Thoracic aorta (tissue), 2 donors: ENCODE results near the gene CREB3L4. TPM values are rescaled to one million over a fixed set of nuclear protein-coding genes. Genes with fewer than 3 reads are reported as not detected.

ENCODE experiments used
- ATAC-seq: fragments of 150-250 bp; one replicate; pipeline ENCODE4 v1.8.0; 2017; ENCODE audit warnings: low read depth; ENCODE audit not compliant: insufficient number of reproducible peaks, low FRiP score
- DNase-seq: peaks from one replicate; pipeline ENCODE4 v3.0.0-alpha.2; 2020; ENCODE audit warnings: low spot score
- H3K27ac ChIP-seq, 2 donors: fragments of 200-600 bp; sonication (generic); 1 replicate in 1 of 2; 2 replicates in 1 of 2; pipeline ENCODE4 v1.5.1; 2016; ENCODE audit warnings: mild to moderate bottlenecking in 2 of 2, moderate library complexity in 2 of 2
- H3K27me3 ChIP-seq: fragments of 200-600 bp; sonication (generic); replicated peaks from 2 replicates; pipeline ENCODE4 v1.6.0; 2016; ENCODE audit warnings: mild to moderate bottlenecking; ENCODE audit not compliant: insufficient read depth
- H3K36me3 ChIP-seq: fragments of 200-600 bp; sonication (generic); one replicate; pipeline ENCODE4 v1.5.1; 2016
- H3K4me1 ChIP-seq, 2 donors: fragments of 200-600 bp; sonication (generic); 1 replicate in 1 of 2; 2 replicates in 1 of 2; pipeline versions ENCODE4 v1.5.1 to v1.6.0; 2016; ENCODE audit warnings: low read depth in 2 of 2, mild to moderate bottlenecking in 1 of 2; ENCODE audit not compliant: control insufficient read depth in 1 of 2
- H3K4me3 ChIP-seq: fragments of 200-600 bp; sonication (generic); 2 replicates; pipeline ENCODE4 v1.5.1; 2016; ENCODE audit warnings: mild to moderate bottlenecking
- H3K9me3 ChIP-seq: fragments of 200-600 bp; sonication (generic); 2 replicates; pipeline ENCODE4 v1.5.1; 2016
- CTCF ChIP-seq: fragments of 200-600 bp; sonication (generic); IDR thresholded peaks from one replicate; pipeline ENCODE4 v1.5.1; 2019; ENCODE audit warnings: antibody characterized with exemption
- total RNA-seq, 2 donors: library from RNA; depleted of rRNA; stranded (reverse); fragments of >200 nt; gene quantifications; one replicate each; pipeline versions ENCODE4 v1.1.0 to v1.2.3, GENCODE V29; 2016

Gene CREB3L4
- total RNA-seq, 2 donors from 2014 or later, result 3.2 to 11.1 TPM

- H3K36me3 ChIP-seq, result peaks cover 55% of the 10 kb centered on the region
- H3K27me3 ChIP-seq, result no peaks in the 10 kb centered on the region
- DNase-seq (no peak), ATAC-seq (no peak)
- peaks cover 0 to 3% of the 10 kb centered on the region in 2 donors for H3K4me1 ChIP-seq
- H3K27ac ChIP-seq, result no peak overlapping the region
- H3K9me3 ChIP-seq, result no peaks in the 10 kb centered on the region
- TF ChIP-seq CTCF, result no peak
- no peak overlapping the region for H3K4me3 ChIP-seq
These were observed 28.7 kb upstream of the CREB3L4 start for GRCh38 chr1:153938996-153939395.

DNA sequence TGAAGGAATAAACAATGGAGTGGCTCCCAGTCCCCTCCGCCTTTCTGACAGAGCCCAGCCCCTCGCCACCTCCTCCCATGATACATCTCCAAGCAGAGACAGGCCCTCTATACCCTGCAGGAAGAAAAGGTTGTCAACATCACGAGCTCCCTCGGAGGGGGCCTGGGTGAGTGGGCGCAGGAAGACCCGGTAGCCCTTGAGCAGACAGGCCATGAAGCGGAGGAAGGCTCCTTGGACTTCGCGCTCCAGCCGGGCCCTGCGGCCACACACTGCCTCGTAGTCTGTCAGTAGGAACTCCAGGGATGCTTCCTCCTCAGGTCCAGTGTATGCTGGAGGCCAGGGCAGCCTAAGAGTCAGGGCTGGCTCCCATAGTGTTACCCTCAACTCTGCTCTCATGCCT lies 28.2 kb upstream of the CREB3L4 start:
- Histone ChIP-seq H3K36me3 (peaks cover 54% of the 10 kb centered on the region), H3K27me3 (no peaks in the 10 kb centered on the region), H3K9me3 (no peaks in the 10 kb centered on the region), H3K4me1 (peaks cover 1 to 8% of the 10 kb centered on the region in 2 donors), H3K27ac (no peak overlapping the region), H3K4me3 (no peak overlapping the region)
- no peak for DNase-seq
- no peak for ATAC-seq
- no peak for TF ChIP-seq CTCF

DNA sequence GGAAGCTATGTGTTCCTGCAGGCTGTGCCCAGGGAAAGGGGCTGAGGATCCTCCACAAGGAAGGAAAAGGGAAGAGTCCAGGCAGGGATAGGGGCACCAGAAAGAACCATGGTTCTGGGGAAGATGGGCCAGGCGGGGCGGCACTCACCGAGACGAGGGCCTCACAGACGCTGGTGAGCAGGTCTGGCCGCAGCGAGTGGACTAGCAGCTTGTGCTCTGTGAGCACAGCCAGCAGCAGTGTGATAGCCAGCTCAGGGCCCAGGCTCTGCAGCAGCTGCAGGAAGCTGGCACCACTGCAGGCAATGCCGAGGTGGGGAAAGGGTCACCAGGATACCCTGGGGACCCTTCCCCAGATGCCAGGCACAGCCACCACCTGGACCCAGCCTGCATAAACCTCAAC lies 26.9 kb upstream of the CREB3L4 start:
- DNase-seq (no peak), ATAC-seq (no peak)
- Histone ChIP-seq H3K27me3 (no peaks in the 10 kb centered on the region), H3K36me3 (peaks cover 45% of the 10 kb centered on the region), H3K27ac (no peak overlapping the region), H3K9me3 (no peaks in the 10 kb centered on the region), H3K4me3 (no peak overlapping the region), H3K4me1 (peaks cover 10 to 17% of the 10 kb centered on the region in 2 donors)
- no peak for TF ChIP-seq CTCF

- H3K9me3 ChIP-seq, result no peaks in the 10 kb centered on the region
- no peak for TF ChIP-seq CTCF
- peaks cover 14 to 22% of the 10 kb centered on the region in 2 donors for H3K4me1 ChIP-seq
- no peak for DNase-seq
- ATAC-seq, result no peak
- H3K27me3 ChIP-seq, result no peaks in the 10 kb centered on the region
- H3K27ac ChIP-seq, result no peak overlapping the region
- no peak overlapping the region for H3K4me3 ChIP-seq
- H3K36me3 ChIP-seq, result peaks cover 32% of the 10 kb centered on the region
These were observed 25.6 kb upstream of the CREB3L4 start for GRCh38 chr1:153941826-153942725.

- H3K36me3 ChIP-seq, result peaks cover 28% of the 10 kb centered on the region
- no peaks in the 10 kb centered on the region for H3K9me3 ChIP-seq
- no peaks in the 10 kb centered on the region for H3K27me3 ChIP-seq
- no peak overlapping the region for H3K4me3 ChIP-seq
- ATAC-seq (no peak), DNase-seq (no peak)
- no peak overlapping the region for H3K27ac ChIP-seq
- no peak for TF ChIP-seq CTCF
- H3K4me1 ChIP-seq, result peaks cover 14 to 24% of the 10 kb centered on the region in 2 donors
These were observed 24.7 kb upstream of the CREB3L4 start for GRCh38 chr1:153942766-153943549.
